Activated naive CD8-positive, alpha-beta T cell treated with anti-CD3 and anti-CD28 coated beads, Interleukin-2, amount 50 U/mL, for 16 hours (primary cell): ENCODE data around the gene RRH.

Experiments used
- DNase-seq: peaks from one replicate; pipeline ENCODE4 v3.0.0-alpha.2; 2020; ENCODE audit warnings: low read depth, low spot score

RRH gene

DNA sequence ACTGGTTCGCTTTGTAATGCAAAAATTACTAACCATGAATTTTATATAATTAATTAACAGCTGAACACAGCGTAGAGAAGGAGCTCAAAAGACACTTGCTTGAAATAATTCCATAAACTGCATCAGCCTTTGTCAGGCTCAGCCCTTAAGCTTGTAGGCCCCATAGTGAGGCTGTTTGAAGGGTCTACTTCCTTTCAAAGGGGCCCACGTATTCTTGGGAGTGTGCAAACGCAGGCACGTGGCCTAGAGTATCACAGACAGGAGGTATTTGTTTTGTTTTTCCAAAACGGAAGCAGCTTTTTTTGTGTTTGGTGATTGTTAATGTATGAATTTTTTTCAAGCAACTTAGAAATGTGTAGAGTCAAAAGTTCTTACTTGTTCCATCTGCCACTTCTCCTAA is 59.3 kb downstream of the RRH start:
- DNase-seq, result no peak

DNA sequence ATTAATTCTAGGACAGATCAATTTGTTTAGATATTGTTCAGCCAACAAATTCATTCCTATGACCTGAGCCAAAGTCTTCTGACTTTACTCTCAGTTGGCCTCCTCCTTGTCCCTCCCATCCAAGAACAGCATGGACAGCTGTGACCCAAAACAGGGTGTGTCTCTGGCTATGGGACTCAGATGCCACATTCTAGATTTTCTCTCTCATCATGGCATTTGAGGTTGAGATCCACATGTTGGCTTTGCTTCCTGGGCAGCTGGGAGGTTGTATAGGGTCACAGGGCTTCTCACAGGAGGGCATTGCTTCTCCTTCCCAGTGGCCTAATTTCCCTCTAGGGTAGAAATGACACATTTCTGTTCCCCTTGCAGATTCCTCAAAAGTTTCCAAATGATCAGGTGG is 62.3 kb downstream of the RRH start:
- no peak for DNase-seq
